ENCODE measurements around the gene OR11G2. TPM values are rescaled to one million over a fixed set of nuclear protein-coding genes. Genes with fewer than 3 reads are reported as not detected.

OR11G2 gene
- total and polyA plus RNA-seq, 2 donors (not counting 3 experiments of a cell fraction or from before 2014, with no cell fraction given) = not detected

- CTCF ChIA-PET = no interaction called here
- Histone ChIP-seq H3K9me3 (replicated peaks; ENCODE audit: control insufficient read depth, insufficient read depth, low read length) (no peaks in the 10 kb centered on the region), H3K79me2 (ENCODE audit: control insufficient read depth, insufficient read depth, low read length) (no peaks in the 10 kb centered on the region), H3K27ac (ENCODE audit: insufficient read depth, low read depth, low read length) (no peak overlapping the region), H3K4me3 (replicated peaks in 1 of 3; ENCODE audit: insufficient read depth in 1 of 3, low read depth in 1 of 3, low read length in 3 of 3) (no peak overlapping the region), H3K9me1 (replicated peaks; ENCODE audit: control insufficient read depth, extremely low read depth, insufficient read depth, low read length) (no peaks in the 10 kb centered on the region), H3K27me3 (ENCODE audit: control insufficient read depth in 2 of 2, insufficient read depth in 2 of 2, low read length in 2 of 2) (no peaks in the 10 kb centered on the region), H3K4me1 (ENCODE audit: control insufficient read depth, extremely low read depth, insufficient read depth, low read length) (no peaks in the 10 kb centered on the region), H4K20me1 (replicated peaks; ENCODE audit: control insufficient read depth, extremely low read depth, insufficient read depth, low read length) (no peaks in the 10 kb centered on the region), H2AFZ (ENCODE audit: low read depth, low read length) (no peak overlapping the region), H3K4me2 (ENCODE audit: insufficient read depth, low read length) (no peak overlapping the region), H3K36me3 (ENCODE audit: control insufficient read depth in 2 of 2, extremely low read depth in 1 of 2, insufficient read depth in 2 of 2, low read length in 2 of 2) (no peaks in the 10 kb centered on the region), H3K9ac (replicated peaks; ENCODE audit: extremely low read depth, insufficient read depth, low read length) (no peak overlapping the region)
- intact Hi-C loops (cut with micrococcal nuclease) = no loop called here
- BruUV-seq (replicated peaks) = no TSS peak
- dilution Hi-C loops (cut with MboI; ENCODE audit: extremely low pct_ligation_motif_present, low sequenced_read_pairs) = no loop called here
- TF ChIP-seq POLR2A (IDR thresholded peaks at IDR 0.05; ENCODE audit: low read depth, low read length) (no peak), CTCF (IDR thresholded peaks at IDR 0.05; ENCODE audit: extremely low read depth in 1 of 2, insufficient read depth in 1 of 2, low read depth in 1 of 2, low read length in 2 of 2) (no peak), EZH2 (IDR thresholded peaks at IDR 0.05; ENCODE audit: borderline replicate concordance, low read depth, low read length, severe bottlenecking) (no peak), POLR2AphosphoS5 (IDR thresholded peaks at IDR 0.05; ENCODE audit: insufficient read depth, low read depth, low read length) (no peak), MYC (IDR thresholded peaks at IDR 0.05; ENCODE audit: low read depth, low read length) (no peak), GATA2 (IDR thresholded peaks at IDR 0.05; ENCODE audit: insufficient read depth, insufficient read length, low read depth, low read length) (no peak), FOS (IDR thresholded peaks at IDR 0.05; ENCODE audit: borderline replicate concordance, insufficient read depth, low read length) (no peak), MAX (IDR thresholded peaks at IDR 0.05; ENCODE audit: insufficient read depth, insufficient read length) (no peak), JUN (IDR thresholded peaks at IDR 0.05; ENCODE audit: borderline replicate concordance, insufficient read depth, insufficient read length, low read depth) (no peak)
- POLR2A ChIA-PET = no interaction called here
- DNase-seq (ENCODE audit: low read depth, low spot score) = no peak
- FAIRE-seq = no peak
Observed at GRCh38 chr14:20204721-20205120, 14.0 kb downstream of the OR11G2 start.
